ENCODE data around the gene SMPD4.
"Not testable (repeated sequence)": the region's sequence is repeated elsewhere in the genome, so short reads cannot be mapped to it uniquely, and the experiment has no call there.

SMPD4 gene

DNA sequence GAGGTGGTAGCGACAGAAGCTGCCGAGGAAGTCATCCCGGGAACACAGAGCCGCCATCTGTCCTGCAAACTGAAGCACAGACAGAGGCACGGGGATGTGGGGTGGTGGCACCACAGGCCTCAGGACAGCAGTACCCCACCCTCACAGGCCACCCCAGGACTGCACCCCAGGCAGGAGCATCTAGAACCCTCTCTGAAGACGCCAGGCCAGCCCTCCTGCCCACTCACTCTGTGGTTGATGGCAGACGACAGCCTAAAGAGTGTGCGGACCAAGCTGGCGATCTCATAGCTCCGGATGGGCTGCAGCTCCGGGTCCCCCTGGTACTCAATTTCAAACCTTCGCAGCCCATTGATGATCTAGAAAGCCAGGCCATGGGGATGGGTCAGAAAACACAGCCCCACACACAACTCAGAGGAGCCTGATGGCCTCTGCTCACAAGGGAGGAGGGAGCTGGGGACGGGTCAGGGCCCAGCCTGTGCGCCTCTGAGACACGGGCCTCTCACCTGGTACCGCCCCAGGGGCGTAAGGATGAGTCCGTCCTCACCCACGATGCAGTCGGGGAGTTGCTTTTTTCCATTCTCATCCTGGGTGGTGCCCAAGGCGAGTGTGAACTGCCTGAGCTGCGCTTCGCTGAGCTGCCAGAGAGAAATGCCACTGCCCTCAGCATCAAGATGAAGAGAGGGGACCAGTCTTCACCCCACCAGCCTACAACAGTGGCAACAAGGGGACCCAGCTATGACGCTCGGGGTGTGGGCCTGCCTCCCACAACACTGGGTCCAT lies 28.4 kb downstream of the SMPD4 start:
- TF ChIP-seq, protein P1, sequence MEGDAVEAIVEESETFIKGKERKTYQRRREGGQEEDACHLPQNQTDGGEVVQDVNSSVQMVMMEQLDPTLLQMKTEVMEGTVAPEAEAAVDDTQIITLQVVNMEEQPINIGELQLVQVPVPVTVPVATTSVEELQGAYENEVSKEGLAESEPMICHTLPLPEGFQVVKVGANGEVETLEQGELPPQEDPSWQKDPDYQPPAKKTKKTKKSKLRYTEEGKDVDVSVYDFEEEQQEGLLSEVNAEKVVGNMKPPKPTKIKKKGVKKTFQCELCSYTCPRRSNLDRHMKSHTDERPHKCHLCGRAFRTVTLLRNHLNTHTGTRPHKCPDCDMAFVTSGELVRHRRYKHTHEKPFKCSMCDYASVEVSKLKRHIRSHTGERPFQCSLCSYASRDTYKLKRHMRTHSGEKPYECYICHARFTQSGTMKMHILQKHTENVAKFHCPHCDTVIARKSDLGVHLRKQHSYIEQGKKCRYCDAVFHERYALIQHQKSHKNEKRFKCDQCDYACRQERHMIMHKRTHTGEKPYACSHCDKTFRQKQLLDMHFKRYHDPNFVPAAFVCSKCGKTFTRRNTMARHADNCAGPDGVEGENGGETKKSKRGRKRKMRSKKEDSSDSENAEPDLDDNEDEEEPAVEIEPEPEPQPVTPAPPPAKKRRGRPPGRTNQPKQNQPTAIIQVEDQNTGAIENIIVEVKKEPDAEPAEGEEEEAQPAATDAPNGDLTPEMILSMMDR (IDR thresholded peaks at IDR 0.05; ENCODE audit: borderline replicate concordance, insufficient read depth, low read depth, low read length), result no peak
- H3K4me3 ChIP-seq (ENCODE audit: low read depth, low read length), result no peak overlapping the region

DNA sequence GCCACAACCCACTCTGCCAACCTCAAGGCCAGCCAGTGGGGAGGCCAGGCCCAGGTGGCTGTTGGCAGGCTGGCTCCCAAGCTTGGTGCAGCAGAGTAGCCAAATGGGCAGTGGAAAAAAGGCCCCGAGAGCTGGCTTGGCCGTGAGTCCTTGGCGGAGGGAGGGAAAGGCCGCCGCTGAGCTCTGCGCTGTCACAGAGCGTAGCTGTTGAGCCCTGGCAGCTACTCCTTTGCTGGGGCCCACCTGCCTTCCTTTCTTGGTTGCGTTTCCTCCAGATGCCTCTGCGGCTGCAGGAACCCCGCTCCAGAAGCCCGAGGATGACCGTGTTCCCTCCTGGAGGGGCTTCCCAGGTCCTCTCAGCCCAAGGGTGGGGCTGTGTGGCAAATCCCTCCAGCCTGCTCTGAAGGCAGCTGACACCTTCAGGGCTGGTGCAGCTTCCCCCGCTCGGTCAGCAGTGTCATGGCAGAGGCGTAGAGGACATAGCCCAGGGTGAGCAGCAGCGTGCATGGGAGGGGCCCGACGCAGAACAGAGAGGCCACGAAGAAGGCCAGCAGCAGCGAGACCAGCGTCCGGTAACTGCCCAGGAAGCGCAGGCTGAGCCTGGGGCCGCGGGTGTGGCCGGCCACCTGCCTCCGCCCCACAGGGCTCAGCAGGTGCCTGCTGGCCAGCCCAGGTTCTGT lies 29.1 kb downstream of the SMPD4 start:
- H3K4me3 ChIP-seq (ENCODE audit: low read depth, low read length), result not testable (repeated sequence)

DNA sequence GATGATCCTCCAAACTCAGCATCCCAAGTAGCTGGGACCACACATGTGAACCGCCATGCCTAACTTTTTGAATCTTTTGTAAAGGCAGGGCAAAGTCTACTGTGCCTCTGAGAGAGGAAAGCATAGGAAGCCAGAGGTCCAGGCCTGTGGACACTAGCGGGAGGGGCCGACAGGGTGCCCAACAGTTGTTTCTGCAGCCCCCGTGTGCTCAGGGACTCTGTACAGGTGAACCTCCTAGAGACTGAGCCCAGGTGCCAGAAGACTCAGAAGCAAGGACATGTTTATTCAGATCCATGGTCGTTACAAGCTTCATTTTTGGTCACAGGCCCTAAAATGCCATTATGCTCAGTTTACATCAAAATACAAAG lies 30.3 kb downstream of the SMPD4 start:
- H3K4me3 ChIP-seq (ENCODE audit: low read depth, low read length), result not testable (repeated sequence)

DNA sequence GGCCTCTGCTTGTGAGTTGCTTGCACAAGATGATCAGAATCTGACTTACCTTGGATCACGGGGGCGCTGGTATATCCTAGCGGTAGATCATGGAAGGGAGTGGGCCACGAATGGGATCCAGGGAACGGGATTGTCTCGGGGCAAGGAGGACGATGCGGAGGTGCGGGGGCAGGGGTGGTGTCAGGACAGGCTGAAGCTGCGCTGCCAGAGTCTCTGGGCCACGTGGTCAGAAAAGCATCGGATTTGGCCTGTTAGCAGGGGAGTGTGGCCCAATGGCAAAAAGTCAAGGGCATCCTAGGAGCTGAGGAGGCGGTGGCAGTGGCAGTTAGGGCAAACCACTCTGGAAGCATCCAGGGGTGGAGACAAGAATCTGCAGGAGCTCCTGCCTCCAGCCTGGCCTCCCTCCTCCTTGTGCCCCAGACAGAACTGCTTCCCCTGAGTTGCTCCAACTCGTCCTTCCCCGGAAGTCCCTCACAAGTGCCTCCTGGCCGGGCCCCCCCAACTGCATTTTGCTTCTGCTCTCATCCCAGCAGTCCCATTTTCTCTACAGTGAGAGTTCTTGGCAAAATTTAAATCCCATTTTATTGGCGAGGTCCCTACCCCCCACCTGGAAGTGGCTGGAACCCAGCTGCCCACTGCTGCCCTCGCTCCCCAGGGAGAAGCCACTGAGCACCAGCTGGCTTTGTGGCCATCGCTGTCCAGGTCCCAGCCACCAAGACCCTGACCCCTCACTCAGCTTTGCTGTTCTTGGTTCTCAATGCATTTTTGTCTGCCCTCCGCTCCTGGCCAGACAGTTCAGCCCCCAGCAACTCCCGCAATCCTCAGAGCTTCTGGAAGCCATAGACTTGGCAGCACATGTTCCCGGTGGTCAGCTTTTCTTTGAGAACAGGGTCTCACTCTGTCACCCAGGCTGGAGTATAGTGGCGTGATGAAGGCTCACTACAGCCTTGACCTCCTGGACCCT lies 30.9 kb downstream of the SMPD4 start:
- TF ChIP-seq, protein P1 (IDR thresholded peaks at IDR 0.05; ENCODE audit: borderline replicate concordance, insufficient read depth, low read depth, low read length), result no peak

DNA sequence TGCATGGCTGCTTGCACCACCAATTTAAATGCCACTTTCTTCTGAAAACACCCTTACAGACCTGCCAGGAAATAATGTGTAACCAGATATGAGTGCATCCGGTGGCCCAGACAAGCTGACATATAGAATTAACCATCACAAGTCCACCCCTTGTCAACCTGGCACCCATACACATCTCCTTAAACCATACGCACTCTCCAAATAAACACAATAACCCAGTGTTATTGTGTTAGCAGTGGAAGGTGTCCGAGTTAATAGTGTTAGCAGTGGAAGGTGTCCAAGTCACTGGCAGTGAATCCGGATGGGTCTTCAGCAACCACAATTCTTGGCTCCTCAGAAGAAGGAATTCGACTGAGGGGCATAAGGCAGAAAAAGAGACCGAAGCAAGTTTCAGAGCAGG lies 32.9 kb downstream of the SMPD4 start:
- not testable (repeated sequence) for H3K4me3 ChIP-seq (ENCODE audit: low read depth, low read length)

More for the DNA sequence above, 30.9 kb downstream of the SMPD4 start:
- no peak overlapping the region for H3K4me3 ChIP-seq (ENCODE audit: low read depth, low read length)

DNA sequence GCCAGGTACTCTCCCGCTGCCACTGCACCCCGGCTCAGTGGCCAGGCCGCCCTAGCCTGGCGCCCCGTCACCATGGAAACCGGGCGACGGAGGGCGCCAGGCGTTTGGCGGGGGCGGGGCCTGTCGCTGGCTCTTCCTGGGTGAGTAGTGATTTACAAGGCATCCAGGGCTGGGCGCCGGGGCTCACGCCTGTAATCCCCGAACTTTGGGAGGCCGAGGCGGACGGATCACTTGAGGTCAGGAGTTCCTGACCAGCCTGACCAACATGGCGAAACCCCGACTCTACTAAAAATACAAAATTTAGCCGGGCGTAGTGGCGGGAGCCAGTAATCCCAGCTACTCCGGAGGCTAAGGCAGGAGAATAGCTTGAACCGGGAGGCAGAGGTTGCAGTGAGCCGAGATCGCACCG lies 36.4 kb downstream of the SMPD4 start, which contains the start of gene CCDC74B:
TSS of gene CCDC74B (minus strand) at position 107 of the 409 bp plus-strand sequence. CDS start 116 bp downstream, outside the sequence.
- peak within 1 kb of the TSS; percentile 26 for H3K4me3 ChIP-seq (ENCODE audit: low read depth, low read length)

DNA sequence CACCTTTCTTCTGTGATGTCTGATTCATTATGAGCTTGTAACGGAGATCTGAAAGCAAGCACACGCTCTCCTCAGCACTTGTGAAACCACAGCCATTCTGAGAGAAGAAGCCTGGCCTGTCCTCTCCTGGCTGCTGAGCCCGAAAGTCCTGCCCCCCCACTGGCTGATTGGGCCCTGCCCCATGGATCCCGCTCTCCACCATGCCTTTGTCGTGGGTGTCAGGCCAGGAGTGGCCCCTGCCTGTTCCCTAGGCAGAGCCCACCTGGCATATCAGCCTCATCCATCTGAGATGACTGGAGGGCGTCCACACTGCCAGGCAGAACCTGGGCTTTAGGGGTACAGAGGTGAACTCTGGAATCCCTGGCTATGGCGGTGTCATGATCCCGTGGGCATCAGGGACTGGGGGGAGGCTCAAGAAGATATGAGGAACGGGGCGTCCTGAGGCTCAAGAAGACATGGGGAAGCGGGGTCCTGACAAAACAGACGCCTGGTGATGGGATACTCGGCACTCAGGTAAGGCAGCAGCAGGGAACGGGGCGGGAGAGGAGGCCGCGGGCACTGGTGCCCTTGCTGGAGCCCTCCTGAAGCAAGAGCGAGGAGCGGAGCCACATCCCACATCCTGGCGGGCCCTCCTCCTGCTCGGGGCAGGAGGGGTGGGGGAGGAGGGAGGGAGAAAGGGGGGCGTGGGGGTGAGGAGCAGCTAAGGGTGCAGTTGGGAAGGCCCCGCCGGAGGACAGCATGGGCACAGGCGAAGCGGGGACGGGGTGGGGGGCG lies 37.9 kb downstream of the SMPD4 start:
- not testable (repeated sequence) for H3K4me3 ChIP-seq (ENCODE audit: low read depth, low read length)

DNA sequence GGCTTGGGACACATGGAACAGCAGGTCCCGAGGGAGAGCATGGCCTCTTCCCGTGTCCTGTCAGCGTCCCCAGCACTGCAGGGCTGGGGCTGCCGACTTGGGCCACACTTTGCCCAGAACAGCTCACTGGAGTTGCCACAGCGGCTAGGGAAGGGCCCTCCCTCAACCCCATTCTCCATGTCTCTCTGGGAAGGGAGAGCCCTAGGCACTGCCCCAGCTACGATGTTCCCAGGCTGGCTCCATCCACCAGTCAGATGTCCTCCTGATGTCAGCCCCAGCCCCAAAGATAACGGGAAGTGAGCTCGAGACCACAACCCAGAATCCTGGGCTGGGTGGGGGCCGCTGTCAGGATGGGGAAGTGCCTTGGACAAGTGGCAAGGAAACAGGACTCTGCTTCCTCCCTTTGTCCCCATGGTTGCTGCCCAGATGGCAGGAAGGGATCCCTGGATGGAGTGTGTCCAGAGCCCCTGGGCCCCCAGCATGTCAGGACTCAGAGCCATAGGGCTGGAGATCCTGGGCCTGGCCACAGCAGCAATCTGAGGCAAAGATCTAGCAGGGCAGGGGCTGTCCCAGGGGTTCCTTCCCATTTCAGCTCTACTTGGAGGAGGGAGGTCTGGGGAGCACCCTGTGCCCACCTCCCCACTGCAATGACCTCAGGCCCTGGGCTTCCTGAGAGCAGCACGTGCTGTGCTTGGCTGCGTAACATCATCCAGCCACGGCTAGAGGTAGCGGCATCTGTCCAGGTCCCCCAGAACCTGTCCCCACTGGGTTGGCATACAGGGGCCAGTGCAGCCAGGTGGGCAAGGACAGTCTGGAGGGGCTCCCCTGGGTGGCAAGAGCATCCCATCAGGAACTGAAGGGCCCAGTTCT lies 38.8 kb downstream of the SMPD4 start:
- not testable (repeated sequence) for H3K4me3 ChIP-seq (ENCODE audit: low read depth, low read length)

DNA sequence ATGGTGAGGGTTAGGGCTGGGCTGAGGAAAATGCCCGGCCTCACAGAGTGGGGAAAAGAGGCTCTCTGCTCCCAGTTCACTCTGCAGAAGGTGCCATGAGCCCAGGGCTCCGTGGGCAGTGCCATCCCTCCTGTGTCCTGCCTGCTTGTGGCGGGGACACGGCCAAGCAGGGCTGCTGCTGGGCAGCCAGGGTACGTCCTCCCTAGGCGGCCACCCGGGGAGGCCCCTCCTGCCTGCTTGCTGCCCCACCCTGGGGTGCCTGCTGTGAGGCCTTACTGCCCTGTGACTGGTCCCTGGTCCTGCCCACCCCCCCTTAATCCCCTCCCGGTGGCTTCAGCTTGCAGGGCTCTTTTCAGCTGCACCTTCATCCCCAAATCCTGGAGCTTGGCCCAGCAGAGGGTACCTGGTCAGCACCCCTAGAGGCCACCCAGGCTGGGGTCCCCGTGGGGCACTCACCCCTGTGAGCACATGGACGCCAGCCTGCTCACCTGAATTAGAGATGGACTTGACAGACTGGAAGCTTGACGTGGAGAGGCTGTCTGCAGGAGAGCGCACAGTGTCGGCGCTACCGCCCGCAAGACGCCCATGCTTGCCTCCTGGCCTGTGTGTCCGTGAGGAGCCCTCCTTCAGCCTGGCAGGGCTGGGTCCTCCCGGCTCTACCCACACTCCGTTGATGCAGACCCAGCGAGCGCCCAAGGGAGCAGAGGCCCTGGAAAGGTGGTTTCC lies 39.6 kb downstream of the SMPD4 start:
- not testable (repeated sequence) for H3K4me3 ChIP-seq (ENCODE audit: low read depth, low read length)

DNA sequence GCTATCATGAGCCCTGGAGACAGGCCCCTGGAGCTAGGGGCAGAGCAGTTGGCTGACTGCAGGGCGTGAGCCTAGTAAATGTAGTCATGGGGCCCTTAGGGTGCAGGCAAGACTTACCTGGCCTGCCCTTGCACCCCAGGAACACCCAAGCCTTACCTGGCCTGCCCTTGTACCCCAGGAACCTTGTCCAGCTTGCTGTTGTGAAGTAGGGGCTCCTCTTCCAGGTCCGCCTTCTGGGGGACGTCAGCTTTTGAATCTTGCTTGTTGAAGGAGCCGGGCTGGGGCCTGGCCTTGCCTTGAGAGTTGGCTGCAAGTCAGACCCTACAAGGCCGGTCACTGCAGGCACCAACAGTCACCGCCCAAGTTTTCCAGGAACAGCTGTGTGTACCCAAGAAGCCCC lies 40.4 kb downstream of the SMPD4 start:
- H3K4me3 ChIP-seq (ENCODE audit: low read depth, low read length), result not testable (repeated sequence)

DNA sequence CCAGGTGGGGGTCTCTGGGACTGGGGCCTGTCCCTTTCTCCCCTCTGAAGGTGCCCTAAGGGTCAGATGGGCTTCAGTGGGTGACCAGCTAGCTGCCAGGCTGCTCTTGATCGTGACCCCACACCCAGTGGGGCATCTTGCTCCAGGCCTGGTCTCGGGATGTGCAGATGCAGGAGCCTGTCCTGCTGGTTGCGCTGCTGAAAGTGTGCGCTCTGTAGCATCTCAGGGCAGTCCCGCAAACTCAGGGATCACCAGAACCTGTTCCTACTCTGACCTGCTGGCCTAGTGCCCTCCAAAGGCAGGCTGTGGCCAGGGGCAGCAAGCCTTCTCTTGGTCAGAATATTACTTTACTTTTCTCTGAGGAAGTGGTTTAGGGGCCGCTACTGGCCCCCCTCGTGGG lies 40.9 kb downstream of the SMPD4 start:
- not testable (repeated sequence) for H3K4me3 ChIP-seq (ENCODE audit: low read depth, low read length)

DNA sequence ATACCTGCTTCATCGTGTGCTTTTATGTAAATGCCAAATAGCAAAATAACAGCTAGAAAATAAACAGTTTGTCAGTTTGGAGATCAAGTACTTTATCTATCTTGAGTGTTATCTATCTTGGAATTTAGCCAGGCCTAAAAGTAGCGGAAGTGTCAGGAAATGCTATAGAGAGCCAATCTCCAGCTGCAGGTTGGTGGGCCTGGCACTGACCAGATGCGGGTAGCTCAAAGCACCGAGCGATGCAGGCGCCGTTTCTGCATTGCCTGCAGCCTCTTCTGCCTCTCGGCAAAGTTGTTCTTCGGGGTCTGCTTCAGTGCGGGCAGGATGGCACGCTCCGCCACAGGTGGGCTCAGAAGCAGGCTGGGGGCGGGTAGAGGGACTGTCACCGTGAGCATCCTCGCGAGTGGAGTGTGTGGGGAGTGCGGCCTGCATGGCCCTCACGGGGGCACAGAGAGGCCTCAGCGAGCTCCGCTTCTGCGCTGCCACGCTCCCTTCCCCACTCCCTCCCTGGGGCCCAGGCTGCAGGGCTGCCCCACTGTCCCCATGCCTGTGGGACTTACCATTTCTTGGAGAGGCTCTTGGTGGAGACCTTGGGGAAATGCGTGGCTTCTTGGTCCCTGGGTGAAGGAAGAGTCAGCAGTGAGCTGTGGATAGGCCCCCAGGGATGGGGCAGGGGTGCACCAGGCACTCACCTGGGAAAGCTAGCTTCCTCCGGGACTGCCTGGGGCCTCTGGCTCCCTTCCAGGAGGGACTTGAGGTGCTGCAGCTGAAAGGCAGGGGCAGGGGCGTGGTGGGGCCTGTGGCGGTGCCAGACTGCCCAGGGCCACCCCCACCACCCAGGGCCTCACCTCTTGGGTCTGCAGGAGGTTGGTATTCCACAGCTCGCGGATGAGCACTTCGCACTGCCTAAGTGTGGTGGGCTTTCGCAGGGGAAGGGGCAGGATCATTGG lies 41.8 kb downstream of the SMPD4 start:
- not testable (repeated sequence) for H3K4me3 ChIP-seq (ENCODE audit: low read depth, low read length)

DNA sequence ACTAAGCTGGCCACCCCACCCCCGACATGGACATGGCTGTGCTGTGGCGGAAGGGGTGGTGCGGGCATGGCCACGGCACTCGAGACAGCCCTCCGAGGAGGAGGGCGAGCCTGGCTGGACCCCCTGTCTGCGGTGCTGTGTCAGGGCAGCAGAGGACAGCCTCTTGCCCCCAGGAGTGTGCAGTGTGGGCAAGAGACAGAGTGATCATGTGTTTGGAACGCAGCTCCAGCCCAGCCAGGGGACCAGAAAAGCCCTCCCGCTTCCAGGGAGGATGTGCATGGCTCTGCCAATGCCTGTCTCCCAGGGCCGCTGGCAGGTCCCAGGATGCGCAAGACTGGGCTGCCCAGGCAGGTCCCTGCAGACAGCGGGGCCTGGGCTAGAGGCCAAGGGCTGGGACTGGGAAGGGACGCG lies 42.6 kb downstream of the SMPD4 start:
- not testable (repeated sequence) for H3K4me3 ChIP-seq (ENCODE audit: low read depth, low read length)

DNA sequence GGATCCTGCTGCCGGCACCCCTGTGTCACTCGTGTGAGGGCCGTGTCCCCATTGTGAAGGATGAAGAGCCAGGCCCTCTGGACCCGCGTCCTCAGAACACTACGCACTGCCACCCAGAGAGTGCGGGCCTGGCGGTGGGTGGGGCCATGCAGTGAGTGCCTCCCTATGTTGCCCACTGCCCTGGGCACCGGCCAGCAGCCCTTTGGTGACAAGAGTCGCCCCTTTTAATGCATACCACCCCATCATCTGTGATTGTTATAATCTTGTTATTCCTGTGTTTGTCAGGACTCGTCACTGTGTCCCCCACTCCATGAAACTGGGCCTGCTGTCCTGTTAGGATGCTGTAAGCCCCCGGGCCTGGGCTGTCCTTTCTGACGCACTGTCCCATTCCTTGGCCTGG lies 43.1 kb downstream of the SMPD4 start:
- H3K4me3 ChIP-seq (ENCODE audit: low read depth, low read length), result not testable (repeated sequence)
